GM12878 (cell line): ENCODE results near the gene TRIM63. TPM values are rescaled to one million over a fixed set of nuclear protein-coding genes. Genes with fewer than 3 reads are reported as not detected.

Experiments used
- ATAC-seq: fragments of 200-7000 bp; cut with Tn5 transposase; 3 replicates; pipeline ENCODE4 v1.9.1; 2020; ENCODE audit warnings: mild to moderate bottlenecking, moderate library complexity
- BruUV-seq: library from RNA; stranded (reverse); fragments of 400-500 nt; replicated peaks from 2 replicates; lab custom pipeline; 2021; lab: Mats Ljungman, UMichigan
- CTCF ChIA-PET: fragments of 300-600 bp; sonication (Branson Sonifier 250); formaldehyde crosslinking; extraction: SDS; loops from one replicate; lab custom pipeline; 2021; ENCODE audit warnings: inconsistent platforms; lab: Yijun Ruan, JAX
- POLR2A ChIA-PET: fragments of 350-600 bp; formaldehyde crosslinking; extraction: SDS; loops from one replicate; lab custom pipeline; 2021; ENCODE audit warnings: inconsistent platforms; lab: Charles Lee
- RAD21 ChIA-PET: fragments of 300-600 bp; sonication (Branson Sonifier 250); formaldehyde crosslinking; loops from one replicate; lab custom pipeline; 2023; ENCODE audit warnings: antibody characterized with exemption; ENCODE audit not compliant: unreplicated experiment; lab: Charles Lee
- SMC1A ChIA-PET: fragments of 300-600 bp; sonication (Branson Sonifier 250); formaldehyde crosslinking; loops from one replicate; lab custom pipeline; 2023; ENCODE audit not compliant: unreplicated experiment, uncharacterized antibody; lab: Charles Lee
- DNase-seq: peaks from one replicate; pipeline ENCODE4 v3.0.0-alpha.2; 2011; ENCODE audit warnings: low read depth, low spot score
- FAIRE-seq: peaks from 3 replicates; lab custom pipeline; 2011; peaks lifted over from hg19 to GRCh38; lab: Jason Lieb, UNC
- H2AFZ ChIP-seq: 2 replicates; pipeline ENCODE4 v1.6.0; 2011; ENCODE audit warnings: low read depth, low read length, control low read depth; ENCODE audit not compliant: control insufficient read depth
- H3K27ac ChIP-seq: 2 replicates; pipeline ENCODE4 v1.5.1; 2011; ENCODE audit warnings: control low read depth; ENCODE audit not compliant: control insufficient read depth, insufficient read depth
- H3K27me3 ChIP-seq, 2 experiments: replicated peaks in 1 of 2; 2 replicates each; pipeline versions ENCODE4 v1.6.0 to v1.6.1; 2011; ENCODE audit warnings: low read length in 1 of 2; ENCODE audit not compliant: control insufficient read depth in 2 of 2, insufficient read depth in 2 of 2
- H3K36me3 ChIP-seq, 2 experiments: 2 replicates each; pipeline ENCODE4 v1.5.1; 2011; ENCODE audit warnings: low read length in 1 of 2; ENCODE audit not compliant: control insufficient read depth in 2 of 2, insufficient read depth in 2 of 2
- H3K4me1 ChIP-seq: 2 replicates; pipeline ENCODE4 v1.6.1; 2011; ENCODE audit warnings: mild to moderate bottlenecking, low read length, moderate library complexity, mixed read lengths; ENCODE audit not compliant: control insufficient read depth, insufficient read depth
- H3K4me2 ChIP-seq: 2 replicates; pipeline ENCODE4 v1.6.0; 2011; ENCODE audit warnings: control low read depth; ENCODE audit not compliant: control insufficient read depth, insufficient read depth
- H3K4me3 ChIP-seq: fragments of 200-600 bp; sonication (generic); 2 replicates; pipeline ENCODE4 v1.5.1; 2016
- H3K79me2 ChIP-seq: 2 replicates; pipeline ENCODE4 v1.6.0; 2011; ENCODE audit warnings: low read length; ENCODE audit not compliant: control insufficient read depth, insufficient read depth
- H3K9ac ChIP-seq: 2 replicates; pipeline ENCODE4 v1.8.0; 2011; ENCODE audit warnings: low read length, control low read depth, mixed read lengths; ENCODE audit not compliant: control insufficient read depth, insufficient read depth
- H3K9me3 ChIP-seq: replicated peaks from 3 replicates; pipeline ENCODE4 v1.5.1; 2011; ENCODE audit warnings: mild to moderate bottlenecking, low read length; ENCODE audit not compliant: control insufficient read depth, insufficient read depth
- H4K20me1 ChIP-seq: 2 replicates; pipeline ENCODE4 v1.6.0; 2011; ENCODE audit not compliant: control insufficient read depth, insufficient read depth
- CHD2 ChIP-seq: IDR thresholded peaks from 2 replicates; pipeline ENCODE4 v1.6.1; 2011; ENCODE audit warnings: low read depth, low read length, improper control_type of control experiment, borderline replicate concordance
- RAD51 ChIP-seq: fragments of 450-650 bp; IDR thresholded peaks from 2 replicates; pipeline ENCODE4 v1.6.1; 2016; ENCODE audit warnings: moderate library complexity, mild to moderate bottlenecking, inconsistent platforms
- SP1 ChIP-seq: IDR thresholded peaks from one replicate; pipeline ENCODE4 v1.6.1; 2011; ENCODE audit warnings: low read depth, low read length
- SRF ChIP-seq, 2 experiments: IDR thresholded peaks; 2 replicates each; pipeline ENCODE4 v1.6.1; 2011; ENCODE audit warnings: low read depth in 2 of 2, low read length in 2 of 2, mild to moderate bottlenecking in 1 of 2, moderate library complexity in 1 of 2
- WRNIP1 ChIP-seq: IDR thresholded peaks from 2 replicates; pipeline ENCODE4 v1.6.1; 2011; ENCODE audit warnings: low read depth, low read length, improper control_type of control experiment, borderline replicate concordance
- WGBS: methylation state at CpG from one replicate; pipeline ENCODE4 v1.1.6; 2016; ENCODE audit warnings: low lambda C conversion rate; ENCODE audit not compliant: insufficient replicate concordance, insufficient coverage; ENCODE audit errors: missing lambda C conversion rate; 5-methylcytosine and 5-hydroxymethylcytosine counted together
- in situ Hi-C: fragments of 300-500 bp; cut with MboI; formaldehyde crosslinking; loops from 9 replicates; pipeline ENCODE4 v1.14.3; 2018; ENCODE audit warnings: mixed read lengths
- intact Hi-C: fragments of 100-400 bp; cut with micrococcal nuclease; formaldehyde crosslinking; loops from one replicate; pipeline ENCODE4 v1.14.2; 2022; ENCODE audit not compliant: unreplicated experiment
- polyA plus RNA-seq, 11 experiments: library from polyadenylated mRNA; depleted of rRNA in 4 of 11; unstranded in 6 of 11; stranded (reverse) in 5 of 11; fragments of >200 nt; fragmentation: Nextera tagmentation in 4 of 11; fragmentation: Illumina TruSeq in 1 of 11; extraction: Ambion mirVana in 4 of 11; extraction: Trizol in 1 of 11; gene quantifications; 1 replicate in 1 of 11; 2 replicates in 10 of 11; pipeline versions ENCODE4 v1.2.1 to v1.2.3, GENCODE V29; 2011 to 2016; ENCODE audit warnings: inconsistent platforms in 2 of 11, missing spikeins in 2 of 11, low read depth in 1 of 11
- total RNA-seq, 4 experiments: library from RNA; depleted of rRNA in 3 of 4; stranded (reverse); fragments of >200 nt in 3 of 4; fragmentation: Illumina TruSeq in 1 of 4; extraction: Trizol in 1 of 4; gene quantifications; 2 replicates each; pipeline versions ENCODE4 v1.2.1 to v1.2.3, GENCODE V29; 2013 to 2021
- TF ChIP-seq, protein P1 (sequence below): fragments of 450-650 bp; IDR thresholded peaks from 2 replicates; pipeline ENCODE4 v1.6.1; 2014; ENCODE audit warnings: mild to moderate bottlenecking
- TF ChIP-seq, protein P2 (sequence below): IDR thresholded peaks from 2 replicates; pipeline ENCODE4 v1.6.1; 2011; ENCODE audit warnings: mild to moderate bottlenecking, low read depth, low read length, moderate library complexity; ENCODE audit not compliant: insufficient replicate concordance
- TF ChIP-seq, protein P3 (sequence below): fragments of 450-650 bp; IDR thresholded peaks from 2 replicates; pipeline ENCODE4 v1.6.1; 2017; ENCODE audit warnings: antibody characterized with exemption, mild to moderate bottlenecking, moderate library complexity
- TF ChIP-seq, protein P4 (sequence below): IDR thresholded peaks from 2 replicates; pipeline ENCODE4 v1.6.1; 2011; ENCODE audit warnings: low read depth, mild to moderate bottlenecking, low read length, moderate library complexity, borderline replicate concordance; ENCODE audit errors: extremely low read depth

The TRIM63 gene
- total and polyA plus RNA-seq, 10 of the 15 experiments (the other 5 are each of a cell fraction or from before 2014, with no cell fraction given), result not detected

DNA sequence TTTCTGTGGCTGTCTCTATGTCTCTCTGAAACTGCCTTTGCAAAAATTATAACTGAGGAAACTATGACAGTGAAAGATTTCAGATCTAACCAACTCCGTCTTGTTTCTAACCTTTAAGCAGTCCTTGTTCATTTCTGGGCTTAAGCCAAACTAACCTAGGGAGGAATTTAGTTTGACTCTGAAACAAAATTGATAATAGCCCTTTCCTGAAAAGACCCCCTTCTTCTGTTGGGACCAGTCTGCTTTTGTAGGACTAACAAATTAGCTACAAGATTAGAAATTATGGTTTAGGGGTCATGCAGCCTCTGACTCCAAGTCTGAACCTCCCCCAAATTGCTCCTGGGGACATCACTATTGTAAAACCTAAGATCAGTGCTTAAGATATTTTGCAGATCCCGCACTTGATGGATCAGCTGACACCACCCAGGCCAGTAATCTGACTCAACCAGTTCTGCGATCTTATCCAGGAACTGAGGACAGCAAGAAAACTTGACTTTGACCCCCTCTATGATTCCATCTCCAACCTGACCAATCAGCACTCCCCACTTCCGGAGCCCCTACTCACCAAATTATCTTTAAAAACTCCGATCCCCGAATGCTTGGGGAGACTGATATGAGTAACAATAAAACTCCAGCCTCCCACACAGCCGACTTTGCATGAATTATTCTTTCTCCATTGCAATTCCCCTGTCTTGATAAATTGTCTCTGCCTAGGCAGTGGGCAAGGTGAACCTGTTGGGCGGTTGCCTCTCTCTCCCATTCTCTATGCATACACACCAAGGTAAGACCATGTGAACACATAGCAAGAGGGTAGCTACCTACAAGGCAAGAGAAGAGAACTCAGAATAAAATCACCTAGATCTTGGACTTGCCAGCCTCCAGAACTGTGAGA lies 11.1 kb upstream of the TRIM63 start:
- POLR2A ChIA-PET, result interaction anchor here (0.5 kb wide), 1 partner anchor 778 kb away, joined by 4 read pairs; no protein-coding TSS in a partner anchor
- Histone ChIP-seq H3K27ac (no peak overlapping the region), H3K27me3 (no peaks in the 10 kb centered on the region; a peak in 2 of 4 replicates), H3K4me3 (no peak overlapping the region), H2AFZ (no peak overlapping the region), H3K4me2 (no peak overlapping the region), H3K9ac (no peak overlapping the region), H3K79me2 (no peaks in the 10 kb centered on the region), H4K20me1 (no peaks in the 10 kb centered on the region), H3K4me1 (no peaks in the 10 kb centered on the region), H3K36me3 (no peaks in the 10 kb centered on the region), H3K9me3 (no peaks in the 10 kb centered on the region)
- SMC1A ChIA-PET, result no interaction called here
- RAD21 ChIA-PET, result no interaction called here
- in situ Hi-C loops (no loop called here), intact Hi-C loops (no loop called here)
- 28% methylated on average over 8 of the region's 8 CpGs for WGBS
- TF ChIP-seq, protein P1, sequence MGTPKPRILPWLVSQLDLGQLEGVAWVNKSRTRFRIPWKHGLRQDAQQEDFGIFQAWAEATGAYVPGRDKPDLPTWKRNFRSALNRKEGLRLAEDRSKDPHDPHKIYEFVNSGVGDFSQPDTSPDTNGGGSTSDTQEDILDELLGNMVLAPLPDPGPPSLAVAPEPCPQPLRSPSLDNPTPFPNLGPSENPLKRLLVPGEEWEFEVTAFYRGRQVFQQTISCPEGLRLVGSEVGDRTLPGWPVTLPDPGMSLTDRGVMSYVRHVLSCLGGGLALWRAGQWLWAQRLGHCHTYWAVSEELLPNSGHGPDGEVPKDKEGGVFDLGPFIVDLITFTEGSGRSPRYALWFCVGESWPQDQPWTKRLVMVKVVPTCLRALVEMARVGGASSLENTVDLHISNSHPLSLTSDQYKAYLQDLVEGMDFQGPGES, result no peak
- no peak for TF ChIP-seq WRNIP1
- TF ChIP-seq SRF (IDR thresholded peaks at IDR 0.05; ENCODE audit: low read depth in 2 of 2, low read length in 2 of 2), result no peak
- no peak for TF ChIP-seq SP1
- no peak for ATAC-seq
- no peak for FAIRE-seq
- BruUV-seq, result no TSS peak
- CTCF ChIA-PET, result interaction anchor here (0.6 to 1.2 kb wide), 2 partner anchors 66 to 965 kb away, joined by 3 read pairs; no protein-coding TSS in a partner anchor
- no peak for DNase-seq

DNA sequence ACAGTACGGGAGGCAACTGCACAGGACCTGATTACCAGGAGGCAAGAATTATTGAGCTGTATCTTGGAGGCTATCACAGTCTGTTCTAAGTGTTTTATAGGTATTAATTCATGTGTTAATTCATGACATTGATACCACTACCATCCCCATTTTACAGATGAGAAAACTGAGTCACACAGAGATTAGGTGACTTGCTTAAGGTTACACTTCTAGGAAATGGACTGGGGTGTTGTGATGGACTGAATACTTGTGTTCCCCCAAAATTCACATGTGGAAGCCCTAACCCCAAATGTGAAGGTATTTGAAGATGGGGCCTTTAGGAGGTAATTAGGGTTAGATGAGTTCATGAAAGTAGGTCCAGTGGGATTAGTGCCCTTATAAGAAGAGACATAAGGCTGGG lies 10.1 kb upstream of the TRIM63 start:
- SMC1A ChIA-PET, result no interaction called here
- H3K4me3 ChIP-seq, result no peak overlapping the region
- no peaks in the 10 kb centered on the region for H3K9me3 ChIP-seq
- H3K36me3 ChIP-seq, result no peaks in the 10 kb centered on the region
- H3K27ac ChIP-seq, result no peak overlapping the region
- DNase-seq (no peak), ATAC-seq (no peak), FAIRE-seq (no peak)
- no peak overlapping the region for H2AFZ ChIP-seq
- POLR2A ChIA-PET, result no interaction called here
- 71% methylated on average over 1 of the region's 1 CpG for WGBS
- H4K20me1 ChIP-seq, result no peaks in the 10 kb centered on the region; the same call in 1 of the 2 replicates
- H3K79me2 ChIP-seq, result no peaks in the 10 kb centered on the region
- BruUV-seq, result no TSS peak
- intact Hi-C loops (no loop called here), in situ Hi-C loops (no loop called here)
- CTCF ChIA-PET, result no interaction called here
- H3K9ac ChIP-seq, result no peak overlapping the region
- RAD21 ChIA-PET, result no interaction called here
- no peak overlapping the region for H3K4me2 ChIP-seq
- no peaks in the 10 kb centered on the region for H3K4me1 ChIP-seq
- H3K27me3 ChIP-seq, result no peaks in the 10 kb centered on the region; a peak in 2 of 4 replicates
- TF ChIP-seq, protein P2, sequence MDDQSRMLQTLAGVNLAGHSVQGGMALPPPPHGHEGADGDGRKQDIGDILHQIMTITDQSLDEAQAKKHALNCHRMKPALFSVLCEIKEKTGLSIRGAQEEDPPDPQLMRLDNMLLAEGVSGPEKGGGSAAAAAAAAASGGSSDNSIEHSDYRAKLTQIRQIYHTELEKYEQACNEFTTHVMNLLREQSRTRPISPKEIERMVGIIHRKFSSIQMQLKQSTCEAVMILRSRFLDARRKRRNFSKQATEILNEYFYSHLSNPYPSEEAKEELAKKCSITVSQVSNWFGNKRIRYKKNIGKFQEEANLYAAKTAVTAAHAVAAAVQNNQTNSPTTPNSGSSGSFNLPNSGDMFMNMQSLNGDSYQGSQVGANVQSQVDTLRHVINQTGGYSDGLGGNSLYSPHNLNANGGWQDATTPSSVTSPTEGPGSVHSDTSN, result no peak
- TF ChIP-seq SP1, result no peak
- TF ChIP-seq, protein P3, sequence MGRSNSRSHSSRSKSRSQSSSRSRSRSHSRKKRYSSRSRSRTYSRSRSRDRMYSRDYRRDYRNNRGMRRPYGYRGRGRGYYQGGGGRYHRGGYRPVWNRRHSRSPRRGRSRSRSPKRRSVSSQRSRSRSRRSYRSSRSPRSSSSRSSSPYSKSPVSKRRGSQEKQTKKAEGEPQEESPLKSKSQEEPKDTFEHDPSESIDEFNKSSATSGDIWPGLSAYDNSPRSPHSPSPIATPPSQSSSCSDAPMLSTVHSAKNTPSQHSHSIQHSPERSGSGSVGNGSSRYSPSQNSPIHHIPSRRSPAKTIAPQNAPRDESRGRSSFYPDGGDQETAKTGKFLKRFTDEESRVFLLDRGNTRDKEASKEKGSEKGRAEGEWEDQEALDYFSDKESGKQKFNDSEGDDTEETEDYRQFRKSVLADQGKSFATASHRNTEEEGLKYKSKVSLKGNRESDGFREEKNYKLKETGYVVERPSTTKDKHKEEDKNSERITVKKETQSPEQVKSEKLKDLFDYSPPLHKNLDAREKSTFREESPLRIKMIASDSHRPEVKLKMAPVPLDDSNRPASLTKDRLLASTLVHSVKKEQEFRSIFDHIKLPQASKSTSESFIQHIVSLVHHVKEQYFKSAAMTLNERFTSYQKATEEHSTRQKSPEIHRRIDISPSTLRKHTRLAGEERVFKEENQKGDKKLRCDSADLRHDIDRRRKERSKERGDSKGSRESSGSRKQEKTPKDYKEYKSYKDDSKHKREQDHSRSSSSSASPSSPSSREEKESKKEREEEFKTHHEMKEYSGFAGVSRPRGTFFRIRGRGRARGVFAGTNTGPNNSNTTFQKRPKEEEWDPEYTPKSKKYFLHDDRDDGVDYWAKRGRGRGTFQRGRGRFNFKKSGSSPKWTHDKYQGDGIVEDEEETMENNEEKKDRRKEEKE, result no peak
- no peak for TF ChIP-seq RAD51
- TF ChIP-seq CHD2, result no peak
- TF ChIP-seq, protein P4, sequence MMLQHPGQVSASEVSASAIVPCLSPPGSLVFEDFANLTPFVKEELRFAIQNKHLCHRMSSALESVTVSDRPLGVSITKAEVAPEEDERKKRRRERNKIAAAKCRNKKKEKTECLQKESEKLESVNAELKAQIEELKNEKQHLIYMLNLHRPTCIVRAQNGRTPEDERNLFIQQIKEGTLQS, result no peak
